BLaER1 treated with 17β-estradiol and CSF1 and Interleukin-3, amounts not matched to agents 10 nM and 100 nM (cell line): Measurements from ENCODE around the gene PKNOX2.

Experiments
- H3K27ac ChIP-seq, 11 experiments: shearing (Covaris generic); formaldehyde crosslinking; 2 replicates each; pipeline ENCODE4 v1.8.1; 2022
- H3K27me3 ChIP-seq, 11 experiments: shearing (Covaris generic); formaldehyde crosslinking; 2 replicates each; pipeline ENCODE4 v1.8.1; 2022
- H3K36me3 ChIP-seq, 11 experiments: shearing (Covaris generic); formaldehyde crosslinking; 2 replicates each; pipeline ENCODE4 v1.8.1; 2022
- H3K4me1 ChIP-seq, 10 experiments: shearing (Covaris generic); formaldehyde crosslinking; 2 replicates each; pipeline ENCODE4 v1.8.1; 2022
- H3K4me2 ChIP-seq, 11 experiments: shearing (Covaris generic); formaldehyde crosslinking; 2 replicates each; pipeline ENCODE4 v1.8.1; 2022
- H3K4me3 ChIP-seq, 10 experiments: shearing (Covaris generic); formaldehyde crosslinking; 2 replicates each; pipeline ENCODE4 v1.8.1; 2022
- H3K9ac ChIP-seq, 11 experiments: shearing (Covaris generic); formaldehyde crosslinking; 2 replicates each; pipeline ENCODE4 v1.8.1; 2022
- H3K9me3 ChIP-seq, 11 experiments: shearing (Covaris generic); formaldehyde crosslinking; replicated peaks in 1 of 11; 2 replicates each; pipeline ENCODE4 v1.8.1; 2022
- H4K20me1 ChIP-seq, 11 experiments: shearing (Covaris generic); formaldehyde crosslinking; 2 replicates each; pipeline ENCODE4 v1.8.1; 2022
- Cebpa-rat ChIP-seq, 11 experiments: shearing (Covaris generic); IDR thresholded peaks; 2 replicates each; pipeline ENCODE4 v1.8.1; 2022

PKNOX2 gene

DNA sequence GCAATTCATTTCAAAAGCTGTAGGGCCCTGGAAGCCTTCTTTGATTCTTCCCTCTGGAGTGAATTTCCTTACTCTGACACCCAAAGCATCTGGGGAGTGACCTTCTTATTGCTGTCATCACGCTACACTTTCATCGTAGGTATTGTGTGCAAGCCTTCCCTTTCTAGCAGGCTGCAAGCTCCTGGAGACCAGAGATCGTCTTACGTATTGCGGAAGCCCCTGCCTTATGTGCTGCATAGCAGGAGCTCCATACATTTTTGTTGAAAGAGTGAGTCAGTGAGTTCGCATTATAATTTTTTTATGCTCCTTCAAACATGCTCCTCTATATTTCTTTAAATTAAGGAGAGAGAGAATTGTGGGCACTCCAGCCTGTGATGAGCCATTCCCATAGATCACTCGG, 32.0 kb upstream of the PKNOX2 start:
- H3K27me3 ChIP-seq, result no peaks in the 10 kb centered on the region
- H3K9me3 ChIP-seq, result no peaks in the 10 kb centered on the region
- no peak overlapping the region for H3K4me3 ChIP-seq
- no peak overlapping the region for H3K27ac ChIP-seq
- no peak for TF ChIP-seq Cebpa-rat (IDR thresholded peaks at IDR 0.05)
- H3K4me1 ChIP-seq, result peaks cover 0 to 9% (median 0%) of the 10 kb centered on the region in 10 experiments; a peak in 3 of 20 replicates
- H3K36me3 ChIP-seq, result no peaks in the 10 kb centered on the region
- H4K20me1 ChIP-seq, result no peaks in the 10 kb centered on the region
- no peak overlapping the region for H3K9ac ChIP-seq
- H3K4me2 ChIP-seq, result no peak overlapping the region

DNA sequence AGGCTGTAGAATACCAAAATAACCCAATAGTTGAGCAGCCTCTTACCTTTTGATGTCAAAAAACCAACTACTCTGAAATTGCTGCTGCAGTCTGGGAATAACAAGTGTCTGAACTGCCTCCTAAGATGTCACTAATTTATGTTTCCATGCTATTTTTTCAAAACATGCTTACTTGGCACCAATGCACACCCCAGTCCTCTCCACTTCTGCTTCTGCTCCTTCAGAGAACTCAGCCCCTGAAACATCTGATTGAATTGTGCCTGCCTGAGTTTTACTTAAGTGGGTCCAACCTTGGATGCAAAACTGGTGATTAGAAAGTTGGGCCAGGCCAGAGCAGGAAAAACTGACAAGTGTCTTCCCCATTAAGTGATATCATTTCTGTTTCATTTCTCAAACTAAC, 28.6 kb upstream of the PKNOX2 start:
- no peak overlapping the region for H3K9ac ChIP-seq
- TF ChIP-seq Cebpa-rat (IDR thresholded peaks at IDR 0.05), result no peak
- H3K4me3 ChIP-seq, result no peak overlapping the region
- no peaks in the 10 kb centered on the region for H4K20me1 ChIP-seq
- H3K9me3 ChIP-seq, result no peaks in the 10 kb centered on the region
- H3K4me2 ChIP-seq, result peak overlapping the region in 2 of 11 experiments; percentile 37 to 63; a peak in 4 of 22 replicates
- no peaks in the 10 kb centered on the region for H3K27me3 ChIP-seq
- H3K27ac ChIP-seq, result no peak overlapping the region
- no peaks in the 10 kb centered on the region for H3K36me3 ChIP-seq
- peaks cover 0 to 9% (median 0%) of the 10 kb centered on the region in 10 experiments; a peak in 3 of 20 replicates for H3K4me1 ChIP-seq

DNA sequence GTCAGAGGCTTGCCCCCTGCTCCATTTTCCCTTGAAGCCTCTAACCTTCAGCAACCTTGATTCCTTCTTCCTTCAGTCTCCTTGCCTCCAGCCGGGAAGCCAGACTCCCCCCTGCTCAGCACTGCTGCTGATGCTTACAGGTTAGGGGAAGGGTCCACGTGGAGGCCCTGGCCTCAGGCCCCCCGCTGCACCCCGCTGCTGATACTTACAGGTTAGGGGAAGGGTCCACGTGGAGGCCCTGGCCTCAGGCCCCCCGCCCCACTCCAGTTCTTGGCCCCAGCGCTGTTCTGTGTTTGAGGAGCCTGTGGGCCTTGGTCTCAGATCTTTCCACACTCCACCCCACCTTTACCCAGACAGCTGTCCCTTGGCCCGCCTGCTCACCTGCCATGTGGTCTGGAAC, 25.6 kb upstream of the PKNOX2 start:
- no peaks in the 10 kb centered on the region for H3K36me3 ChIP-seq
- H4K20me1 ChIP-seq, result no peaks in the 10 kb centered on the region
- no peaks in the 10 kb centered on the region for H3K9me3 ChIP-seq
- H3K4me3 ChIP-seq, result no peak overlapping the region
- no peaks in the 10 kb centered on the region for H3K27me3 ChIP-seq
- no peak for TF ChIP-seq Cebpa-rat (IDR thresholded peaks at IDR 0.05)
- no peak overlapping the region for H3K9ac ChIP-seq
- H3K4me2 ChIP-seq, result no peak overlapping the region
- no peak overlapping the region for H3K27ac ChIP-seq
- peaks cover 0 to 9% (median 0%) of the 10 kb centered on the region in 10 experiments; a peak in 3 of 20 replicates for H3K4me1 ChIP-seq

DNA sequence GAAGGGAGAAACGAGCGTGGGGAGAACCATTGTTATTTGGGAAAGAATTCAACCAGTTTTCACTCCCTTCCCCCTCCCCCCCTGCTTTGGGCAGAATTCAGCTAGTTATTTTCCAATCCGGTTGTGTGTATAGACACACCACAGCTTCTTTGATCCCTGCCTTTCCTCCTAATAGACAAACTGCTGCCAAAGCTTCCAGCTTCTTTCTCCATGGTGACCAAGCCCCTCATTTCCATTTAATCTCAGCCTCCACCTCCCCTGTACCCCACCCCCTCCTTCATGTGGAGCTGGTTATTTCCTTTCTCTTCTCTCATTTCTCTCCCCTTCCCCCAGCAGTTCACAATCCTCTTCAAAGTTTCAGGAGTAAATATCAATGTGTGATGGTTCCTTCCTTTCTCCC, 24.8 kb upstream of the PKNOX2 start:
- no peaks in the 10 kb centered on the region for H3K9me3 ChIP-seq
- no peak overlapping the region for H3K27ac ChIP-seq
- H3K4me2 ChIP-seq, result no peak overlapping the region
- no peak overlapping the region for H3K4me3 ChIP-seq
- no peaks in the 10 kb centered on the region for H3K36me3 ChIP-seq
- no peaks in the 10 kb centered on the region for H3K27me3 ChIP-seq
- no peaks in the 10 kb centered on the region for H4K20me1 ChIP-seq
- H3K9ac ChIP-seq, result no peak overlapping the region
- peaks cover 0 to 9% (median 0%) of the 10 kb centered on the region in 10 experiments; a peak in 3 of 20 replicates for H3K4me1 ChIP-seq
- TF ChIP-seq Cebpa-rat (IDR thresholded peaks at IDR 0.05), result no peak

DNA sequence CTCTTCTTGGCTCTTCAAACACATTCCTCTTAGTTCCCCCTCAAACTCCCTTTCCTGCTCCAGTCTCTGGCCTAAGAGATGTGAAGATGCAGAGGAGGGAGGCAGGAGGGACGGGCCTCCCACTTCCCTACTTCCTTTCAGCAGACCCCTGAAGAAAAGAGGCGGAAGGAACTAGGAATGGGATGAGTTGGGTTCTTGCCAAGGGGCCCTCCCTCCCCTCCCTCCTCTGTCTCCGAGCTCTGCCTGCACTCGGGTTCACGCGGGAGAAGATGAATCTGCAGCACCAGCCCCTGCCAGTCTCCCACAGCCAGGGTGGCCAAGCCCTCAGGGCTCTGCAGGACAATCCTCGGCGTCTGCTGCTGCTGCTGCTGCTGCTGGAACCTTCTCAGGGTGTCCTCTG, 24.3 kb upstream of the PKNOX2 start:
- no peak overlapping the region for H3K9ac ChIP-seq
- H3K36me3 ChIP-seq, result no peaks in the 10 kb centered on the region
- TF ChIP-seq Cebpa-rat (IDR thresholded peaks at IDR 0.05), result no peak

DNA sequence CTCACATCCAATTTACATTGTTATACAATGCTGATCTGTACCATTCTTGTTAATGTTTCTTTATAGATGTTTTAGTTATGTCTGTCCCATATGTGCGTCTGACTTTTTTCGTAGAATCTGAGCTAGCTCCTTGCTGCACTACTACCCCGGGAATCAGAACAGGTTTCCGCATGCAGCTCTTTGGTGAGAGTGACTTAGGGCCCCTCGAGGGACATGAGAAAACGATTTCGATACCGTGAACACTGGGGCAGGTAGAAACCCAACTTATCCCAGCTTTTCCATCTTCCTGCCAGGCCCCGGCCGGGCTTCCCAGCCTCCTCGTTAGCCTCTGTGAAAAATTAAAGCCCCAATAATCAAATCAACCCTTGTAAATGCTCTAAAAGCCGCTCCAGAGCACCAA, 23.4 kb upstream of the PKNOX2 start:
- no peaks in the 10 kb centered on the region for H3K9me3 ChIP-seq
- no peaks in the 10 kb centered on the region for H4K20me1 ChIP-seq
- no peak for TF ChIP-seq Cebpa-rat (IDR thresholded peaks at IDR 0.05)
- H3K4me1 ChIP-seq, result peaks cover 0 to 4% (median 0%) of the 10 kb centered on the region in 10 experiments; a peak in 3 of 20 replicates
- no peaks in the 10 kb centered on the region for H3K36me3 ChIP-seq
- no peak overlapping the region for H3K27ac ChIP-seq
- H3K9ac ChIP-seq, result no peak overlapping the region
- no peak overlapping the region for H3K4me2 ChIP-seq
- no peaks in the 10 kb centered on the region for H3K27me3 ChIP-seq
- H3K4me3 ChIP-seq, result no peak overlapping the region

More for the DNA sequence above, 24.3 kb upstream of the PKNOX2 start:
- no peaks in the 10 kb centered on the region for H4K20me1 ChIP-seq
- no peaks in the 10 kb centered on the region for H3K9me3 ChIP-seq
- H3K27me3 ChIP-seq, result no peaks in the 10 kb centered on the region
- no peak overlapping the region for H3K4me2 ChIP-seq
- peaks cover 0 to 9% (median 0%) of the 10 kb centered on the region in 10 experiments; a peak in 3 of 20 replicates for H3K4me1 ChIP-seq
- no peak overlapping the region for H3K27ac ChIP-seq
- H3K4me3 ChIP-seq, result no peak overlapping the region

DNA sequence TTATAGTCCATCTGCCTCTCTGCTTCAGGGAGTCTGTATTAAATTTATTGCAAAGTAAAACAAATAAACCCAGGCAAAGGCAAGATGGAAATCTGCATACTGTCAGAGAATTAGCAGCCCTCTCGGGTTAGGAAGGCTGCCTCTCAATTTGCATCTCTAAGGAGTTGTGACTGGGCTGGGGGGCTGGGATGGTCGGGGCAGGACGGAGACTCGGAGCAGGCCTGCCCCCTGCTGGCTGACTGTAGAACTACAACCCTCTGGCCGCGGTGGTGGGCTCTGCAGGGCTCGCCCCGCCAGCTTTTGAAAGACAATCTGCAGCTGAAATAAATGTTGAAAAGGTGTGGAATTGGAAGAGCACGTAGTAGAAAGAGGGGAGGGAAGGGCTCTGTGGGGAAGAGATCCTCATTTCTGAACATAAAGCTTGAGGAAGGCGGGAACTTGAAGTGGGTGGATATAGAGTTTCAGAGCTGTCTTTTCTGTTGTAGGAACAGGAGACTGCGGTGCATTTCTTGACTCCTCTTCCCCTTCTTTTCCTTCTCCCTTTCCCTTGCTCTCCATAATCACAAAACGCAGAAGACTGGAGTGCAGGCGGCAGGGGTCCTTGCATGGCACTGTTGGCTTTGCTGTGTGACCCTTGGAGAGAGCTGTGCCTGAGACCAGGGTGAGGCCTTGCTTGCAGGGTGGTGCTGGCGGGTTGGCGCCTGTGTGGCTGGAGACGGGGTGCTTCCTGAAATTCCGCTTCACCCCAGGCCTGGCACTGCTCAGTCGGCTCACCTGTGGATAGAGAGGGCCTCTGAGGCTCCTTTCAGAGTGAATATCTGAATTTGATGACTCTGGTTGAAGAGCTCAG, 22.6 kb upstream of the PKNOX2 start:
- Histone ChIP-seq H3K27me3 (no peaks in the 10 kb centered on the region), H4K20me1 (no peaks in the 10 kb centered on the region), H3K4me2 (peak overlapping the region in 2 of 11 experiments; percentile 32; a peak in 3 of 22 replicates), H3K9ac (no peak overlapping the region), H3K9me3 (no peaks in the 10 kb centered on the region), H3K27ac (no peak overlapping the region), H3K4me1 (no peaks in the 10 kb centered on the region; a peak in 1 of 20 replicates), H3K36me3 (no peaks in the 10 kb centered on the region), H3K4me3 (no peak overlapping the region)
- TF ChIP-seq Cebpa-rat (IDR thresholded peaks at IDR 0.05), result no peak

DNA sequence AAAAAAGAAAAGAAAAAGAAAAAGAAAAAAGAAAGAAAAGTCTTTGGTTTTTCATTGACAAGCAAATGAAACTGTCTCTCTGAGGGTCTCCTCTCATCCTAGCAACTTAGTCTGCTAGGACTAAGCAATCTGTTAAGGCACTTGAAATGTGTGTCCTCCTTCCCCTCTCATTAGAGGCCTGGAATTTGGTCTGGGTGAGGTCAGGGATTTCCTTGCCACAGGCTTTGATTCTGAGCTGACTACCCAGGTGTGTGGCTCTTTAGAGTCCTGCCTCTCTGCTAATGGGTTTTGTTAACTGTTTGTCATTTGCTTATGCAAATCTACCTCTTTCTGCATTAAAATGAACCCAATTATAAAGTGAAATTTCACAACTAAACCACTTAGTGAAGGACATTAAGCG, 18.3 kb upstream of the PKNOX2 start:
- Histone ChIP-seq H3K4me3 (no peak overlapping the region), H3K27me3 (no peaks in the 10 kb centered on the region), H4K20me1 (no peaks in the 10 kb centered on the region), H3K27ac (no peak overlapping the region), H3K4me1 (no peaks in the 10 kb centered on the region; a peak in 1 of 20 replicates), H3K36me3 (no peaks in the 10 kb centered on the region), H3K4me2 (no peak overlapping the region), H3K9me3 (no peaks in the 10 kb centered on the region), H3K9ac (no peak overlapping the region)
- no peak for TF ChIP-seq Cebpa-rat (IDR thresholded peaks at IDR 0.05)

DNA sequence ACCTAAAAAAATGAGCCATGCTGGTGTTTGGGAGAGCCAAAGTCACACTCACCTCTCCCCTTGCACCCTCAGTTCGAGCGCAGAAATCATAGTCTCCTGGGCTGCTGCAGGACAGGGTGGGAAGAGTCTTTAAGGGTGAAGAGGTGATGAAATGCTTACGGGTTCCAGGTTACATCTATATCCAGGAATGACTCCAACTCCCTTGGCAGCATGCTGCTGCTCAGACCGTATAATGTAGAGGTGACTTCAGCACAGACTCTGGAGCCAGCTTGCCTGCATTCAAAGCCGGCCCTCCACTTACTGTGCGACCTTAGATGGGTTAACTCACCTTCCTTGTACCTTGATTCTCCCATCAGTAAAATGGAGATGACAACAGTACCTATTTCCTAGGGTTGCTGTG, 17.3 kb upstream of the PKNOX2 start:
- Histone ChIP-seq H3K4me1 (no peaks in the 10 kb centered on the region), H3K27ac (no peak overlapping the region), H3K4me3 (no peak overlapping the region), H3K27me3 (no peaks in the 10 kb centered on the region), H3K36me3 (no peaks in the 10 kb centered on the region), H4K20me1 (no peaks in the 10 kb centered on the region), H3K9me3 (no peaks in the 10 kb centered on the region), H3K9ac (no peak overlapping the region), H3K4me2 (no peak overlapping the region)
- no peak for TF ChIP-seq Cebpa-rat (IDR thresholded peaks at IDR 0.05)

DNA sequence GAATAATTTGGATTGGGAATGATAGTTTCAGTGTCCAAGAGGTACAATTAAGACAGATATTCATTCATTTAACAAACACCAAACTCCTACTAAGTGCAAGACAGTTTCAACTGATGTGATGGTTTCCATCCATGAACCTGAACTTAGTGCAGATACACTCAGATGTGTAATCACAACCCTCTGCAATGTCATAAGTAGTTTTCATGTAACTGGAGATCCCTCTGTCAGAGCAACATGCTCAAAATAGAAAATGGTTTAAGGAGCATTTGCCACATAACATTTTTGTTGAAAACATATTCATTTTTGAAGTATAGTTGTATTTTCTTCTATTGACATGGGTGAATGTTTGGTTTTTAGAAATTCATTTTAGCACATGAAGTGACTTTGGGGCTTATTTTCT, 16.5 kb upstream of the PKNOX2 start:
- Histone ChIP-seq H4K20me1 (no peaks in the 10 kb centered on the region), H3K4me2 (no peak overlapping the region), H3K4me1 (no peaks in the 10 kb centered on the region), H3K9me3 (no peaks in the 10 kb centered on the region), H3K36me3 (no peaks in the 10 kb centered on the region), H3K4me3 (no peak overlapping the region), H3K27ac (no peak overlapping the region), H3K9ac (no peak overlapping the region), H3K27me3 (no peaks in the 10 kb centered on the region)
- no peak for TF ChIP-seq Cebpa-rat (IDR thresholded peaks at IDR 0.05)
